ENCODE data around the gene SHCBP1. TPM values are rescaled to one million over a fixed set of nuclear protein-coding genes. Genes with fewer than 3 reads are reported as not detected.
"Not testable (repeated sequence)": the region's sequence is repeated elsewhere in the genome, so short reads cannot be mapped to it uniquely, and the experiment has no call there.

SHCBP1 gene
- polyA plus RNA-seq, 1 experiment, result 12.3 TPM

DNA sequence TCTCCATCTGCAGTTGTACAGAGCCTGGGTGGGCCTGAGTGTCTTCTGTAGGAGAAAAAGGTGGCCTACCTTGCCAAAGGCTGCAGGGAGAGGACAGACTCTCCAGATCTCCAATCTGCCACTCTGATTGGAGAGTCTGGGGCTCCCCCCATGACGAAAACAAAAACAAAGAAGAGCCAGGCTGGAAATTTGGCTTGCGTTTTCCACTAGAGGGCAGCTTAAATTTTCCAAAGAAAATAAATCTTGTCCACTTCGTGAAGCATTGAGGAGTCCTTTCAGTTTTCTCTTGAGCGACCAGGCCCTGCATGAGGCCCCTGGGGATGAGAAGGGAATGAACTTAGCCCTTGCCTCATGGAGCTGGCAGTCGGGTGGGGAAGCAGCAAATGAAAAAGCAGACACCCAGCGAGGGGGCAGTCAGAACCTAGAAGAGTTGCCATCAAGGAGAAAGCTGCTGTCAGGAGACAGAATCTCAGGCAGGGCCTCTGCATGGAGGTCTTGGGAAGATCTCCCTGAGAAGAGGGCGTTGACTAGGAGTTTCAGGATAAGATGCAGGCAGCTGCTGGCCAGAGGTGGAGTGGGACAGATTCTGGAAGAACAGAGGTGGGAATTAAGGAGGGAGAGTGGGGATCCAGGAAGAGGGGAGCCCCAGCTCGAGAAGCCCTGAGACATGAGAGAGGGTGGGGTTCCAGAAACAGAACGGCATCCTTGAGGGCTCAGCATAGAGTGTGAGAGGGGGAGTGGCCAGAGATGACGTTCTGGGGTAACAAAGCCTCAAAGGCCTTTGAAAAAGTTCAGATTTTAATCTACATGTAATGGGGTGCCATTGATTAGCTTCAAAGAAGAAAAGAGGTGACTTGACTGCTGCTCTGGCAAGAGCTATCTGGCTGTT, 8.4 kb upstream of the SHCBP1 start:
- DNase-seq (ENCODE audit: low read depth, low spot score), result no peak
- POLR2A ChIA-PET, result interaction anchor here (0.9 kb wide), 1 partner anchor 60 kb away, joined by 3 read pairs; the partner anchor contains the start of gene ORC6

GRCh38 chr16:46627746-46628145, 6.6 kb upstream of the SHCBP1 start:
- no peak for DNase-seq (ENCODE audit: low read depth, low spot score)
- no peaks in the 10 kb centered on the region for H3K27me3 ChIP-seq (ENCODE audit: control insufficient read depth, insufficient read depth, low read length)
- TF ChIP-seq, protein P1, sequence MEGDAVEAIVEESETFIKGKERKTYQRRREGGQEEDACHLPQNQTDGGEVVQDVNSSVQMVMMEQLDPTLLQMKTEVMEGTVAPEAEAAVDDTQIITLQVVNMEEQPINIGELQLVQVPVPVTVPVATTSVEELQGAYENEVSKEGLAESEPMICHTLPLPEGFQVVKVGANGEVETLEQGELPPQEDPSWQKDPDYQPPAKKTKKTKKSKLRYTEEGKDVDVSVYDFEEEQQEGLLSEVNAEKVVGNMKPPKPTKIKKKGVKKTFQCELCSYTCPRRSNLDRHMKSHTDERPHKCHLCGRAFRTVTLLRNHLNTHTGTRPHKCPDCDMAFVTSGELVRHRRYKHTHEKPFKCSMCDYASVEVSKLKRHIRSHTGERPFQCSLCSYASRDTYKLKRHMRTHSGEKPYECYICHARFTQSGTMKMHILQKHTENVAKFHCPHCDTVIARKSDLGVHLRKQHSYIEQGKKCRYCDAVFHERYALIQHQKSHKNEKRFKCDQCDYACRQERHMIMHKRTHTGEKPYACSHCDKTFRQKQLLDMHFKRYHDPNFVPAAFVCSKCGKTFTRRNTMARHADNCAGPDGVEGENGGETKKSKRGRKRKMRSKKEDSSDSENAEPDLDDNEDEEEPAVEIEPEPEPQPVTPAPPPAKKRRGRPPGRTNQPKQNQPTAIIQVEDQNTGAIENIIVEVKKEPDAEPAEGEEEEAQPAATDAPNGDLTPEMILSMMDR (IDR thresholded peaks at IDR 0.05; ENCODE audit: low read depth, low read length), result no peak
- no peak overlapping the region for H3K4me3 ChIP-seq (ENCODE audit: low read depth, low read length)
- no peak overlapping the region for H3K27ac ChIP-seq (ENCODE audit: low read depth, low read length)
- ChIA-PET POLR2A (no interaction called here), CTCF (interaction anchor here (1.5 to 2.8 kb wide), 2 partner anchors 11 to 173 kb away, joined by 3 to 20 read pairs; no protein-coding TSS in a partner anchor)
- H3K9me3 ChIP-seq (ENCODE audit: control insufficient read depth, insufficient read depth, low read length), result no peaks in the 10 kb centered on the region

More for the DNA sequence above, 8.4 kb upstream of the SHCBP1 start:
- Histone ChIP-seq H3K4me3 (ENCODE audit: low read depth, low read length) (peak overlapping the region; percentile 18; the same call in 1 of the 2 replicates), H3K27me3 (ENCODE audit: control insufficient read depth, insufficient read depth, low read length) (peaks cover 3% of the 10 kb centered on the region), H3K9me3 (ENCODE audit: control insufficient read depth, insufficient read depth, low read length) (no peaks in the 10 kb centered on the region), H3K27ac (ENCODE audit: low read depth, low read length) (peak overlapping the region; percentile 43)
- CTCF ChIA-PET, result interaction anchor here (0.6 to 2.8 kb wide), 28 partner anchors 8 to 513 kb away, joined by 3 to 20 read pairs (median 4); partner anchors contain the start of genes ORC6 and SHCBP1
- TF ChIP-seq, protein P1 (IDR thresholded peaks at IDR 0.05; ENCODE audit: low read depth, low read length), result peak; percentile 63

- H3K27me3 ChIP-seq (ENCODE audit: control insufficient read depth, insufficient read depth, low read length); CTCF ChIA-PET; H3K27ac ChIP-seq (ENCODE audit: low read depth, low read length); H3K4me3 ChIP-seq (ENCODE audit: low read depth, low read length); H3K9me3 ChIP-seq (ENCODE audit: control insufficient read depth, insufficient read depth, low read length); DNase-seq (ENCODE audit: low read depth, low spot score): not testable (repeated sequence)
- POLR2A ChIA-PET, result interaction anchor here (0.7 kb wide), 1 partner anchor 92 kb away, joined by 5 read pairs; no protein-coding TSS in a partner anchor
Measured at GRCh38 chr16:46626681-46627080, 5.5 kb upstream of the SHCBP1 start.

DNA sequence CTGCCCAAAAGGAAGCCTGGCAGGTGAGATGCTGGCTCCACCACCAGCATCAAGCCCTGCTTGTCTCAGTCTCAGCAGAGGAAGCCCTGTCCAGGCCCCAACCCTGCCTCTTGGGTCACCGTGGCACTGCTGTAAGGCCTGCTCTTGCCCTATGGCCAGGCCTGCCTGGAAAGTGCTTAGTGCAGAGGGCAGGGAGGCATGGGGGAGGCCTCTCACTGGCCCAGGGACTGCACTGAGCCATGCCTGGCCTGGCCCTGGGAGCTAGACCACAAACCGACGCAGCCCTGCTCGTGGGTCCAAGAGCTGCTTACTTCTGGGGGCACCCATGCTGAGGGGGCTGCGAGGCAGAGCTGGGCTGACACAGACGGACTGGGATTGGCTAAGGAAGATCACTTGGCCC, 3.7 kb upstream of the SHCBP1 start:
- H3K9me3 ChIP-seq (ENCODE audit: control insufficient read depth, insufficient read depth, low read length); CTCF ChIA-PET; POLR2A ChIA-PET: not testable (repeated sequence)

GRCh38 chr16:46623707-46624106, 2.5 kb upstream of the SHCBP1 start:
- H3K9me3 ChIP-seq (ENCODE audit: control insufficient read depth, insufficient read depth, low read length); H3K27me3 ChIP-seq (ENCODE audit: control insufficient read depth, insufficient read depth, low read length); H3K27ac ChIP-seq (ENCODE audit: low read depth, low read length); H3K4me3 ChIP-seq (ENCODE audit: low read depth, low read length); DNase-seq (ENCODE audit: low read depth, low spot score); POLR2A ChIA-PET; CTCF ChIA-PET: not testable (repeated sequence)

More for the DNA sequence above, 3.7 kb upstream of the SHCBP1 start:
- not testable (repeated sequence) for H3K4me3 ChIP-seq (ENCODE audit: low read depth, low read length); H3K27ac ChIP-seq (ENCODE audit: low read depth, low read length); DNase-seq (ENCODE audit: low read depth, low spot score); H3K27me3 ChIP-seq (ENCODE audit: control insufficient read depth, insufficient read depth, low read length)

DNA sequence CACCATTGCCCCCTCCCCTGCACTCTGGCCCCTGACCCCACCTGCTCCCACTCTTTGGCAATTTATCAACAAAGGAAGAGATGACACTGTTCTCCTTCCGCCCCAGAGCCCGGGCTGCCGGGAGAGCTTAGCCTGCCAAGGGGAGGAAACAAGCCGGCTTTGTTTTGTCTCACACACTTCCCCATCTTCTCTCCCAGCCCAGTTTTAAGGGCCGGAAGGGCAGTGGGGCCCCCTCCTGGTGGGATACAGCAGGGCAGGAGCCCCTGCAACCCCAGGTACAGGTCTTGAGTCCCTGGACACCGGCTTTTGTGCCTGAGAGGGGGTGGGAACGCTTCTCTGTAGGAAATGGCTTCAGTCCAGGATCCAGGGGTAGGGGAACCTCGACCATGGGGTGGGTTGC, 2.1 kb upstream of the SHCBP1 start:
- DNase-seq (ENCODE audit: low read depth, low spot score); CTCF ChIA-PET; POLR2A ChIA-PET: not testable (repeated sequence)

More for the DNA sequence above, 2.1 kb upstream of the SHCBP1 start:
- H3K9me3 ChIP-seq (ENCODE audit: control insufficient read depth, insufficient read depth, low read length); H3K27me3 ChIP-seq (ENCODE audit: control insufficient read depth, insufficient read depth, low read length); H3K4me3 ChIP-seq (ENCODE audit: low read depth, low read length); H3K27ac ChIP-seq (ENCODE audit: low read depth, low read length): not testable (repeated sequence)

All from AG04450 (cell line).